ENCODE results near the gene MYOT.

DNA sequence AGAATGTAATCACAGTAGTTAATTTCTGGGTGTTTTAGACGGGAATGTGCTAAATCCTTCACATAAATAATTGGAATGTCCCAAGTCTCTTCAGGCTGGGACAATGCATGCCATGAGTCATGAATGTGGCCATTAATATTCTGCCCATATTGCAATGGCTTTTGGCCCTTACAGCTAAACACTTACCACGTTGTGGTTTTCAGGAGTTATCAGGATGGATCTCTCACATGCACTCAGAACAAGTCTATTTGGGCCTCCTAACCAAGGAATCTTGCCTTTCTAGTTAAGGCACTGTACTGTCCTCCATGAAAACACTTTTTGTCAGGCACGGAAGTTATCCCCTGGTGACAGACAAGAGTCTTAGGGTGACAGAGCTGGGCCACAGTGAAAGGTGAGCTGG, 54.3 kb downstream of the MYOT start:
- TF ChIP-seq, protein P1, sequence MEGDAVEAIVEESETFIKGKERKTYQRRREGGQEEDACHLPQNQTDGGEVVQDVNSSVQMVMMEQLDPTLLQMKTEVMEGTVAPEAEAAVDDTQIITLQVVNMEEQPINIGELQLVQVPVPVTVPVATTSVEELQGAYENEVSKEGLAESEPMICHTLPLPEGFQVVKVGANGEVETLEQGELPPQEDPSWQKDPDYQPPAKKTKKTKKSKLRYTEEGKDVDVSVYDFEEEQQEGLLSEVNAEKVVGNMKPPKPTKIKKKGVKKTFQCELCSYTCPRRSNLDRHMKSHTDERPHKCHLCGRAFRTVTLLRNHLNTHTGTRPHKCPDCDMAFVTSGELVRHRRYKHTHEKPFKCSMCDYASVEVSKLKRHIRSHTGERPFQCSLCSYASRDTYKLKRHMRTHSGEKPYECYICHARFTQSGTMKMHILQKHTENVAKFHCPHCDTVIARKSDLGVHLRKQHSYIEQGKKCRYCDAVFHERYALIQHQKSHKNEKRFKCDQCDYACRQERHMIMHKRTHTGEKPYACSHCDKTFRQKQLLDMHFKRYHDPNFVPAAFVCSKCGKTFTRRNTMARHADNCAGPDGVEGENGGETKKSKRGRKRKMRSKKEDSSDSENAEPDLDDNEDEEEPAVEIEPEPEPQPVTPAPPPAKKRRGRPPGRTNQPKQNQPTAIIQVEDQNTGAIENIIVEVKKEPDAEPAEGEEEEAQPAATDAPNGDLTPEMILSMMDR (IDR thresholded peaks at IDR 0.05) = no peak
- no peak for TF ChIP-seq ZFX (IDR thresholded peaks at IDR 0.05; ENCODE audit: borderline replicate concordance)
